Aorta (tissue), 5 donors: ENCODE results near the gene ARID4B. TPM values are rescaled to one million over a fixed set of nuclear protein-coding genes. Genes with fewer than 3 reads are reported as not detected.

Source experiments
- ATAC-seq: fragments of 200-7000 bp; cut with Tn5 transposase; one replicate; pipeline ENCODE4 v1.9.1; 2022; ENCODE audit warnings: moderate library complexity; ENCODE audit not compliant: low FRiP score
- DNase-seq, 2 donors: peaks; one replicate each; pipeline ENCODE4 v3.0.0-alpha.2; 2020
- H3K27ac ChIP-seq, 2 donors: one replicate each; pipeline ENCODE4 v1.5.1; 2013; ENCODE audit warnings: low read length in 2 of 2, mild to moderate bottlenecking in 2 of 2, moderate library complexity in 2 of 2, control low read depth in 1 of 2, inconsistent platforms in 1 of 2, low read depth in 1 of 2
- H3K27me3 ChIP-seq, 2 donors: one replicate each; pipeline ENCODE4 v1.6.1; 2013; ENCODE audit warnings: control low read depth in 1 of 2, low read length in 1 of 2, mild to moderate bottlenecking in 1 of 2, moderate library complexity in 1 of 2; ENCODE audit not compliant: insufficient read depth in 2 of 2, control insufficient read depth in 1 of 2
- H3K36me3 ChIP-seq, 2 donors: one replicate each; pipeline ENCODE4 v1.6.1; 2013; ENCODE audit warnings: control low read depth in 1 of 2, low read length in 1 of 2, mild to moderate bottlenecking in 1 of 2; ENCODE audit not compliant: insufficient read depth in 2 of 2, control insufficient read depth in 1 of 2
- H3K4me1 ChIP-seq, 2 donors: one replicate each; pipeline ENCODE4 v1.6.1; 2013; ENCODE audit warnings: low read length in 2 of 2, control low read depth in 1 of 2, mild to moderate bottlenecking in 1 of 2, moderate library complexity in 1 of 2; ENCODE audit not compliant: insufficient read depth in 2 of 2, control insufficient read depth in 1 of 2
- H3K4me3 ChIP-seq, 2 donors: one replicate each; pipeline ENCODE4 v1.5.1; 2013; ENCODE audit warnings: low read length in 2 of 2, control low read depth in 1 of 2, mild to moderate bottlenecking in 1 of 2
- H3K9me3 ChIP-seq: one replicate; pipeline ENCODE4 v1.6.1; 2013; ENCODE audit warnings: mild to moderate bottlenecking, low read length; ENCODE audit not compliant: control insufficient read depth
- WGBS, 2 donors: extraction: QIAGEN DNeasy Blood & Tissue Kit; methylation state at CpG; one replicate each; pipeline ENCODE4 v1.1.7; 2013; 5-methylcytosine and 5-hydroxymethylcytosine counted together
- intact Hi-C, 2 donors: fragments of 100-400 bp; cut with DNase I; formaldehyde crosslinking; loops; one replicate each; pipeline versions ENCODE4 v1.14.2 to v1.15.0; 2022
- polyA plus RNA-seq, 2 donors: library from polyadenylated mRNA; stranded (reverse); fragments of 200-250 nt; gene quantifications; one replicate each; pipeline ENCODE4 v1.2.3, GENCODE V29; 2013
- total RNA-seq, 2 donors: library from RNA; stranded (reverse); fragmentation: NEBNext Ultra II Directional; extraction: Animal tissue kit (Norgen Biotek cat#: 25700); gene quantifications; one replicate each; pipeline ENCODE4 v1.2.1, GENCODE V29; 2021
- donor health status: healthy with polysubstance abuse.
- donor health status: Bipolar disorder and iron deficiency.
- donor health status: DM: no; HTN: no; CAD: no.
- donor health status: DM: no; HTN: no; CAD: no.
- donor health status: DM: yes; HTN: yes; CAD: no.

ARID4B gene
- total and polyA plus RNA-seq, 4 donors: 9.8 to 56.6 (median 37.2) TPM

DNA sequence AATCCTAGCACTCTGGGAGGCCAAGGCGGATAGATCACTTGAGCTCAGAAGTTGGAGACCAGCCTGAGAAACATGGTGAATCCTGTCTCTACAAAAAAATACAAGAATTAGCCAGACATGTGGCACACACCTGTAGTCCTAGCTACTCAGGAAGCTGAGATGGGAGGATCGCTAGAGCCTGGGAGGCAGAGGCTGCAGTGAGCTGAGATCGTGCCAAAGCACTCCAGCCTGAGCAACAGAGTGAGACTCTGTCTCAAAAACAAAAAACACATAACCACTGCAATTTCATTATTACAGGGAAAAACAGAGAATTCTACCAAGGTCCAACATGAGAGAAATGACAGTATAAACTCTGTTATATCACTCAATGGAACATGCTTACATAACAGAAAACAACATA, 194.9 kb downstream of the ARID4B start:
- WGBS, 2 donors: 95% methylated on average over 3 of the region's 3 CpGs
- intact Hi-C loops: no loop called here
- H3K36me3 ChIP-seq: peaks cover 3 to 4% of the 10 kb centered on the region in 2 donors

GRCh38 chr1:235131961-235132360, 196.0 kb downstream of the ARID4B start:
- ATAC-seq (no peak), DNase-seq (no peak)
- 81% methylated on average over 6 of the region's 6 CpGs for WGBS, 2 donors
- Histone ChIP-seq H3K9me3 (no peaks in the 10 kb centered on the region), H3K4me1 (peaks cover 0 to 2% of the 10 kb centered on the region in 2 donors), H3K36me3 (peaks cover 3 to 4% of the 10 kb centered on the region in 2 donors), H3K4me3 (no peak overlapping the region), H3K27me3 (no peaks in the 10 kb centered on the region), H3K27ac (no peak overlapping the region)
- intact Hi-C loops: no loop called here

More for the DNA sequence above, 194.9 kb downstream of the ARID4B start:
- H3K27ac ChIP-seq: no peak overlapping the region
- no peaks in the 10 kb centered on the region for H3K4me1 ChIP-seq
- DNase-seq (no peak), ATAC-seq (no peak)
- no peaks in the 10 kb centered on the region for H3K9me3 ChIP-seq
- H3K27me3 ChIP-seq: no peaks in the 10 kb centered on the region
- H3K4me3 ChIP-seq: no peak overlapping the region

DNA sequence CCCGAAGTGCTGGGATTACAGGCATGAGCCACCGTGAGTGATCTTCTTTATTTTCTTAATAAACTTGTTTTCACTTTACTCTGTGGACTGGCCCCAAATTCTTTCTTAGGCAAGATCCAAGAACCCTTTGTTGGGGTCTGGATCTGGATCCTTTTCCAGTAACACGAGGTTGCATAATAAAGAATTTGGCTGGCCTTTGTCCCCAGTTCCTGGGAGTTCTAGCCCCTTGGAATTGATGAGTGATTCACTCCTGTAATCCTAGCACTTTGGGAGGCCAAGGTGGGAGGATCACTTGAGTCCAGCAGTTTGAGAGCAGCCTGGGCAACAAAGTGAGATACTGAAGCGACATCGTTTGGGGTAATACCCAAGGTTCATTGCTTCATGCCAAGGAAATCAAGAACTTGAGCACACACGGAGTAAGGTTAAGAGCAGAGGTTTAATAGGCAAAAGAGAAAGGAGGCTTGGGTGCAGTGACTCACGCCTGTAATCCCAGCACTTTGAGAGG, 197.2 kb downstream of the ARID4B start:
- intact Hi-C loops: no loop called here
- H3K27me3 ChIP-seq: no peaks in the 10 kb centered on the region
- DNase-seq (no peak), ATAC-seq (no peak)
- H3K9me3 ChIP-seq: no peaks in the 10 kb centered on the region
- H3K27ac ChIP-seq: no peak overlapping the region
- H3K4me3 ChIP-seq: no peak overlapping the region
- H3K4me1 ChIP-seq: peaks cover 0 to 3% of the 10 kb centered on the region in 2 donors
- WGBS, 2 donors: 83 to 88% methylated on average over 7 of the region's 7 CpGs
- peaks cover 0 to 2% of the 10 kb centered on the region in 2 donors for H3K36me3 ChIP-seq

DNA sequence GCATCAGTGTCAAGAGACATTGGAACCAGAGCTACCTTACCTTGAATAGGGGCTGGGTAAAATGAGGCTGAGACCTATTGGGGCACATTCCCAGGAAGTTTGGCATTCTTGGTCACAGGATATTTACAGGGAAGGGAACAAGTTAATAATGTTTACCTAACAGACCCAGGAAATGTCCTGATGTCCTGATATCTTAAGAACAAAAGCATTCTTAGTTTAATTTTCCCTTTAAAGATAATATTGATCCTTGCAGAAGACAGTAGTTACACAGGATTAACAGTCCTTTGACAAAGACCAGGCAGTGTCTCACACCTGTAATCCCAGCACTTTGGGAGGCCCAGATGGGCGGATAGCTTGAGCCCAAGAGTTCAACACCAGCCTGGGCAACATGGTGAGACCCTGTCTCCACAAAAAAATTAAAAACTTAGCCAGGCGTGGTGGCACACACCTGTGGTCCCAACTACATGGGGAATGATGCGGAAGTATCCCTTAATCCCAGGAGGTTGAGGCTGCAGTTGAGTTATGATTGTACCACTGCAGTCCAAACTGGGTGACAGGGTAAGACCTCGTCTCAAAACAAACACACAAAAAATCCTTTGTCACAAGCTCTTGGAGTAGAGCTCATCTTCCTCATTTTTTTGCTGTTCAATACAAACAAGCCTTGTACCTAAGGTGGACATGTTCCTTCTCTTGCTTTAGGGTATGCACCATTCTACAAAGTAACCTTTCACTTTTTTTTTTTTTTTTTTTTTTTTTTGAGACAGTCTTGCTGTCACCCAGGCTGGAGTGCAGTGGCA, 198.0 kb downstream of the ARID4B start:
- 92 to 93% methylated on average over 4 of the region's 4 CpGs for WGBS, 2 donors
- no peak overlapping the region for H3K27ac ChIP-seq
- no peak for DNase-seq
- no peaks in the 10 kb centered on the region for H3K9me3 ChIP-seq
- H3K4me1 ChIP-seq: peaks cover 0 to 3% of the 10 kb centered on the region in 2 donors
- no peak overlapping the region for H3K4me3 ChIP-seq
- no peaks in the 10 kb centered on the region for H3K36me3 ChIP-seq
- ATAC-seq: no peak
- intact Hi-C loops: no loop called here
- no peaks in the 10 kb centered on the region for H3K27me3 ChIP-seq

DNA sequence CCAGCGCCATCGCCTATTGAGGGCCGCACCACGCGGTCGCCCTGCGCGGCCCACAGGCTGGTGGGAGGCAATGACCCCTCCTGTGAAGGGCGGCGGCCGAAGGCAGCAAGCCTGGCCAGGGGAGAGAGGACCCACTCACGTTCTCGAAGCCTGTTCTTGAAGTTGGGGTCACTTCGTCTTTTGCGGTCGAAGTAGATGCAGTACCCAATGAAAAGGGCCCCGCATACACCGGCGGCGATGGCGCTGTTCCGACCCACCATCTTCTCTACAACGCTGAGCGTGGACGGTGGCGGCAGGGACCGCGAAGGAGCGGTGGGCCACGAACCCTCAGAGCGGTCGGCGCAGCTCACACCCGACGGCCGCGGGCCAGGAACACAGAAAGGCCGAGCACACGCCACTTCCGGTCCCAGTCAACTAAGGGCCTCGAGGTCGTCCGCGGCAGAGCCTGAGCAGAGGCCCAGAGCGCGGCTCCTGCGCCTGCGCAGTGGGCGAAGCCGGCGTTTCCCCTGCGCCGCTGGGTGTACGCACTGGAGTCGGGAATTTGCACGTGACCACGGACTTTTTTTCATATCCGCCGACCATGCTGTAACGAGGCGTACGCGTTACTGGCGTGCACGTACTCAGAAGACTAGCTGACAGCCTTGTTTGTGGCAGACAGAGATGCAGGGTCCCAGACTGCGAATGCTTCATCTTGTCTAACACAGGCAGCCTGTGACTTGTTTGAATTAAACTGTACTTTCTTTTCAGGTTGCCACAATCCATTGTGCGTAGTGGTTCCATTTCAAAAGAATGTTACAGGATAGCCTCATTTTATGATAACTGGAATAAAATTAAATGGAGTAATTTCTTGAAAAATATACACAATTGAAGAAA, 199.3 kb downstream of the ARID4B start, which contains the start of gene TOMM20:
Gene TOMM20 (minus strand): TSS at position 382 of the 873 bp plus-strand sequence. CDS start 122 bp downstream, at position 260.
- Histone ChIP-seq H3K27me3 (no peaks in the 10 kb centered on the region), H3K4me1 (peaks cover 0 to 3% of the 10 kb centered on the region in 2 donors), H3K9me3 (no peaks in the 10 kb centered on the region), H3K36me3 (no peaks in the 10 kb centered on the region), H3K4me3 (peak within 1 kb of the TSS; percentile 75 to 76), H3K27ac (peak within 1 kb of the TSS; percentile 4 to 88)
- DNase-seq (peak; percentile 98), ATAC-seq (peak; percentile 100)
- WGBS, 2 donors: 1% methylated on average over 65 to 67 of the region's 67 CpGs
- intact Hi-C loops: no loop called here

DNA sequence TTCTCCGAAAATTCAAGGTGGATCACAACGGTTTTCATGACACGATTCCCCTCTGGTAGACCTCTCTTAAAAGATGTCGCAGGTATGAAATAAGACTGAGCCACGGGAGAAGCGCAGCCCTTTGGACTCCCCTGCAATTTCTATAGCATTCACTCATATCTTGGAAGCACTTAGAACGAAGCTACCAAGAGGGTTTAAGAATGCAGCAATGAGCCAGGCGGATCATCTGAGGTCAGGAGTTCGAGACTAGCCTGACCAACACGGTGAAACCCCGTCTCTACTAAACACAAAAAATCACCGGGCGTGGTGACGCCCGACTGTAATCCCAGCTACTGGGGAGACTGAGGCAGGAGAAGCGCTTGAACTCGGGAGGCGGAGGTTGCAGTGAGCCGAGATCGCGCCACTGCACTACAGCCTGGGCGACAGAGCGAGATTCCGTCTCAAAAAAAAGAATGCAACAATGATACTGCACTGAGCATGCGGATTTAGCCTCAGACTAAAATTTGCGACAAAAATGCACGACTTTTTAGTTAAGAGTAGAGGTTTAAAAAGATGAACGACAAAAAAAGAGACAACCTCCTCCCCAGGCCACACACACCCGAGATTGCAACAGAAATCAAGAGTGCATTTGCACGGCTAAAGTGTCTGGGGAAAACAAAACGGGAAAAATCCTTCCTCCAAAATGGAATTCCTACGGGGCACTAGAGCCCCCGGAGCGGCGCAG, 200.1 kb downstream of the ARID4B start:
- intact Hi-C loops: no loop called here
- ATAC-seq (no peak), DNase-seq (no peak)
- Histone ChIP-seq H3K4me1 (peaks cover 0 to 3% of the 10 kb centered on the region in 2 donors), H3K36me3 (no peaks in the 10 kb centered on the region), H3K4me3 (peak overlapping the region; percentile 75 to 76), H3K27me3 (no peaks in the 10 kb centered on the region), H3K9me3 (no peaks in the 10 kb centered on the region), H3K27ac (peak overlapping the region; percentile 4 to 88)
- 1 to 2% methylated on average over 35 of the region's 35 CpGs for WGBS, 2 donors

DNA sequence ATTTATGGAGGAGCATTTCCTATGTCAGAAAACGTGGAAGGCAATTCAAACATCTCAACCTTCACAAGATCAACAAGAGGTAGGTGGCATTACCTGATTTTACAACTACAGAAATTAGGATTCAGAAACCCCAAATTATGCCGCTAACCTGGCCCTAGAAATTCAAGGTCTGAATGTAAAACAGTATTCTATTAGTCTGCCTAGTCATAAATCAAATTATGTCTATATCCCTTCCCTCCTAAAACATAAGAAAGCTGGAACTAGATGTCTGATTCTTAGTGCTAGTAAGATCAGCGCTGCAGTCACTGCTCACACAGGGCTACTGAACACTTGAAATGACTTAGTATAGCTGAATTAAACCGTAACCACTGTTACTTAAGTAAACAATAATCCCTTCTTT, 200.8 kb downstream of the ARID4B start:
- Histone ChIP-seq H3K36me3 (no peaks in the 10 kb centered on the region), H3K9me3 (no peaks in the 10 kb centered on the region), H3K4me1 (peaks cover 0 to 3% of the 10 kb centered on the region in 2 donors), H3K27ac (no peak overlapping the region), H3K4me3 (peak overlapping the region; percentile 75 to 76), H3K27me3 (no peaks in the 10 kb centered on the region)
- WGBS, 2 donors: 24 to 30% methylated on average over 4 of the region's 4 CpGs
- ATAC-seq (no peak), DNase-seq (no peak)
- intact Hi-C loops: no loop called here

DNA sequence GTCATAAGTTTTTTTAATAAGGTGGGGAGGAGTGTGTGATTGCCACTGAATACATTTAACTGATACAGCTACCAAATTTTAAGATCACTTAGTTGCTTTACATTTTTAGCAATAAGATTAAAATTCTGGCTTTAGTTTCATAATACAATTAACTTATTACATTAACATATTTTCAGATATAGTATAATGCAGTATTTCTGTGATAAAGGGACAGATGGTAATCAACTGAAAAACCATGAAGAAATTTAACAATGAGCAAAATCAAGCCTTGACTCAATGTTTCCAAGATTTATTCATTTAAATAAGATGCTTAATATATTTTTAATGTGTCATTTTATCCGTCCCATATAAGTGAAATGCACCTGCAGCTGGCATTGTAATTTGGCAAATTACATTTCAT, 203.3 kb downstream of the ARID4B start:
- ATAC-seq (no peak), DNase-seq (no peak)
- Histone ChIP-seq H3K9me3 (no peaks in the 10 kb centered on the region), H3K27ac (no peak overlapping the region), H3K27me3 (no peaks in the 10 kb centered on the region), H3K4me3 (no peak overlapping the region), H3K36me3 (no peaks in the 10 kb centered on the region), H3K4me1 (peaks cover 0 to 3% of the 10 kb centered on the region in 2 donors)
- WGBS, 2 donors: 64 to 67% methylated on average over 1 of the region's 1 CpG
- intact Hi-C loops: no loop called here
